Central memory CD8-positive, alpha-beta T cell (primary cell): ENCODE measurements around the gene SKP2.
A peak's percentile ranks its signal among the peaks of the same experiment; 100 is the strongest.
"Not testable (repeated sequence)": the region's sequence is repeated elsewhere in the genome, so short reads cannot be mapped to it uniquely, and the experiment has no call there.

ENCODE experiments used
- ATAC-seq: fragments of 150-1000 bp; cut with Tn5 transposase; replicated peaks from 2 replicates; pipeline ENCODE4 v1.10.0; 2022; ENCODE audit warnings: mild to moderate bottlenecking, moderate FRiP score, moderate number of reproducible peaks; ENCODE audit not compliant: poor library complexity, severe bottlenecking; ENCODE audit errors: extremely low read depth
- DNase-seq, 2 donors: peaks; one replicate each; pipeline ENCODE4 v3.0.0; 2021; ENCODE audit warnings: low spot score in 2 of 2
- H3K27ac Mint-ChIP-seq: one replicate; pipeline ENCODE4 v1.8.0; 2022; ENCODE audit warnings: low read depth, mild to moderate bottlenecking, moderate library complexity, mixed read lengths
- H3K27me3 Mint-ChIP-seq: one replicate; pipeline ENCODE4 v1.8.0; 2022; ENCODE audit warnings: mixed read lengths
- H3K36me3 Mint-ChIP-seq: one replicate; pipeline ENCODE4 v1.8.0; 2022; ENCODE audit warnings: mild to moderate bottlenecking, moderate library complexity, mixed read lengths; ENCODE audit not compliant: insufficient read depth
- H3K4me1 Mint-ChIP-seq: one replicate; pipeline ENCODE4 v1.8.0; 2022; ENCODE audit warnings: mixed read lengths
- H3K4me3 Mint-ChIP-seq: one replicate; pipeline ENCODE4 v1.8.0; 2022; ENCODE audit warnings: mild to moderate bottlenecking, moderate library complexity, mixed read lengths
- H3K9me3 Mint-ChIP-seq: one replicate; pipeline ENCODE4 v1.8.0; 2022; ENCODE audit warnings: mixed read lengths

SKP2 gene

DNA sequence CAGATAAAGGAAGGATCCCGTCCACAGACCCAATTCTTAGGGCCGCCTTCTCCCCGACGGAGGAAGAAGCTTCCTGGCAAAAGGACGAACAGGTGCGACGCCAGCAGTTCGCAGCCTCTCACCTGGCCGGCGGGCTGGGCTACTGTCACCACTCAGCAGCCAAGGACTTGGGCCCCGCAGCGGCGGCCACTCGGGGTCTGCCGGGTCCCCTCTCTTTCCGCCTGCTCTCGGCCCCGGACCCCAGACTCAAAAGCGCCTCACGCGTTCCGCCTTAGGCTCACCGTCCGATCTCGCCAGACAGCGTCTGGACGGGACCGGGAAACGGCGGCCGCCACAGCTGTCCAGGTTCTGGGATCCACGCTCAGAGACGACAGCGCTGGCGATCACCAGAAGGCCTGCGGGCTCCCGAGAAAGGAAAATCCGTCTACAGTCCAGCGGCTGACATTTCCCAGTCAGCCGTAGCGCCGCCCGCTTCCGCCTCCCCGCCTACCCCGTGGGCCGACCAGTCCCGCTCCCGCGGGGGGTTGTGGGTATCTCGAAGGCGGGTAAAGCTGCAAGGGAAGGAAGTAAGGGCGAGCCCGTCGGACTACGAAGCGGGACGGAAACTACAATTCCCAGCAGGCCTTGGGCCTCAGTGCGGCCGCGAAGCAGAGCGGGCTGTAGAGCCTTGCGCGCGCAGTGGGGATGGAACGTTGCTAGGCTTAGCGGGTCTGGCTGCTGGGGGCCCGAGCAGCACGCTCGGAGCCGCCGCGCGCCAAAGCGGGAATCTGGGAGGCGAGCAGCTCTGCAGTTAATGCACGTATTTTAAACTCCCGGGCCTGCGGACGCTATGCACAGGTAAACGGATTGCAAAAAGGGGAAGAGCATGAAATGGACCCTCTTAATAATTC, at the start of gene SKP2, which contains the start of gene LMBRD2:
SKP2 (plus strand) TSS at position 678 of the 890 bp plus-strand sequence; CDS start at position 830, 152 bp downstream.
LMBRD2 (minus strand) TSS at position 454 of the 890 bp plus-strand sequence. CDS start 8,538 bp downstream, outside the sequence.
- no peaks in the 10 kb centered on the region for H3K9me3 Mint-ChIP-seq
- peak within 1 kb of the TSS; percentile 91 for H3K27ac Mint-ChIP-seq
- H3K36me3 Mint-ChIP-seq, result peaks cover 16% of the 10 kb centered on the region
- no peaks in the 10 kb centered on the region for H3K27me3 Mint-ChIP-seq
- peak; percentile 98 for ATAC-seq
- DNase-seq, result peak; percentile 92 to 93
- peaks cover 63% of the 10 kb centered on the region for H3K4me1 Mint-ChIP-seq
- H3K4me3 Mint-ChIP-seq, result peak within 1 kb of the TSS; percentile 92

DNA sequence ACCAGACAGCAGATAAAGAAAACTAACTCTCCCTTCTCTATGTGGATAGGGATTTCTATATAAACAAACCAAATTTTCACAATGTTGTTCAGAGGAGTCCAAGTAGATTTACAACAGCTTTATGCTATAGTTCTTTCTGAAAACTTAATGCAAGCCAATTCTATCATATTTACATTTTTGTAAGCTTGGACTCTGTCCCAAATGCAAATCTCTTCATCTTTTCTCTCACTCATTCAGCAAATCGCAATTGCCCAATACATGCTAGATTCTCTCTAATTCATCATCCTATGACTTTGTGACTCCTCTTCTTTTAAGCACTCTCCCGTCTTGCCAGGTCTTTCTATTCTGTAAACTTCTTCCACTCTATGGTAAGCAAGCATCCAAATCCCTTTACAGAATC, 46.1 kb upstream of the SKP2 start:
- H3K4me3 Mint-ChIP-seq, result no peak overlapping the region
- no peaks in the 10 kb centered on the region for H3K4me1 Mint-ChIP-seq
- no peak for DNase-seq
- no peaks in the 10 kb centered on the region for H3K27me3 Mint-ChIP-seq
- peaks cover 37% of the 10 kb centered on the region for H3K36me3 Mint-ChIP-seq
- H3K27ac Mint-ChIP-seq, result no peak overlapping the region
- no peak for ATAC-seq
- H3K9me3 Mint-ChIP-seq, result no peaks in the 10 kb centered on the region

DNA sequence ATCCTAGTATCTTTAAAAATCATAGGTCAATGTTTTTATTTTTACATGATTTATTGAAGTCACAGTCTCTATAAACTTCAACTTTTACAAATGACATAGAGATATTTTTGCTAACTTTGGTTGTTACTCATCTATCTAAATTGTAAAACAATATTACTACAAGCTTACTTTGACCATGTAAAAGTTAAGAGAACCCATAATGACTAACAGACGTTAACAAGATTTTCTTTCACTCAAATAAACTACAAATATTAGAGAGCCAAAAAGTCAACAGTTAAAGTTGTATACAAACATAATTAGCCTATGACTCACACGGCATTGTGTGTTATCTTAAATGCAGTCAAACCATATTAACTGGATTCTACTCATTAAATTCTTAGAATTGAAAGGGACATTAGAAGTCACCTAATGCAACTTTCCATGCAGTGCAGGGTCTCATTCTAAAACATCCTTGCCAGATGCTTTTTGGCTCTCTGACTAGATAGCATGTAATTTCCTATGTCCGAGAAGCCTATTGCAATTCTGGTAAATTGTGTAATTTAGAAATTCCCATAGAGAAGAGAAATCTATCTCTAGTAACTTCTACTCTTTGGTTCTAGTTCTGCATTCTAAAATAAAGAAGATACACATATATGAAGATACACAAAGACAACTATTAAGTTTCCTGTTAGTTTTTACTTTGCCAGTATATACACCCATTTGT, 43.0 kb upstream of the SKP2 start:
- Mint-ChIP-seq H3K4me3 (no peak overlapping the region), H3K27ac (no peak overlapping the region), H3K36me3 (peaks cover 38% of the 10 kb centered on the region), H3K27me3 (no peaks in the 10 kb centered on the region), H3K9me3 (no peaks in the 10 kb centered on the region), H3K4me1 (no peaks in the 10 kb centered on the region)
- no peak for ATAC-seq
- no peak for DNase-seq

DNA sequence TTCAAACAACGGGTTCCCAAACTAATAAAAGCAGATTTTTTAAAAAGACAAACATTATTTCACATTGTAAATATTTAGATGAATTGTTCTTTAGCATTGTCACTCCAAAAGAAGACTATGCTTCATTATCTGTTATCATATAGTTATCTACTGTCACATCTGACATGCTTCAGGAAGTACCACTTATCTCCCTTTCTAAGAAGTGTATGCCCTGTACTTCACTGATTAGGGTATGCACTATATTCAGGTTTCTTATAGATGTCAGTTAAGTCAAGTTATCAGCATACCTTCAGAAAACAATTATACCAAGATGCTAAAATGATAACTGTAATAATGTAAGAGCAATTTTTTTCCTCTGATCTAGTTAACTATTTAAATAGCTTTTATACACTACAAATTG, 40.7 kb upstream of the SKP2 start:
- Mint-ChIP-seq H3K27me3 (no peaks in the 10 kb centered on the region), H3K36me3 (peaks cover 34% of the 10 kb centered on the region), H3K27ac (no peak overlapping the region), H3K9me3 (no peaks in the 10 kb centered on the region), H3K4me1 (no peaks in the 10 kb centered on the region), H3K4me3 (no peak overlapping the region)
- ATAC-seq (no peak), DNase-seq (no peak)

DNA sequence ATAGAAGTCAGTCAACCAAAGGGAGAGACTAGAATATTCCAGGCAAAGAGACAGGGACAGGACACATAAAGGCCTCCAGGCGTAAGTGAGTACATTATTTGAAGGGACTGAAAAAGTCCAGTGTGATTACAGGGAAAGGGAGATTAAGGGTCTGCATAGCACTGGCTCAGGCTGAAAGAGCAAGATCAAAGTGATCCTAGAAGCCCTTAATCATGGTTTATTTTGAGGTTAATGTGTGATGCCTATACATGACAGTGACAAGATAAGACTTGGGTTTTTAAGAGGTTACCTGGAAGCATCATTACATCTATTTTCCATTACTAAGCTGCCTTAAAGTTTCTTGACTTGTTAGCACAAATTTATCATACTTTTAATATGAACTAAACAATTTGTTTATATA, 26.0 kb upstream of the SKP2 start:
- no peak overlapping the region for H3K27ac Mint-ChIP-seq
- ATAC-seq (no peak), DNase-seq (no peak)
- peaks cover 9% of the 10 kb centered on the region for H3K9me3 Mint-ChIP-seq
- H3K36me3 Mint-ChIP-seq, result peaks cover 22% of the 10 kb centered on the region
- peaks cover 14% of the 10 kb centered on the region for H3K4me1 Mint-ChIP-seq
- H3K4me3 Mint-ChIP-seq, result no peak overlapping the region
- no peaks in the 10 kb centered on the region for H3K27me3 Mint-ChIP-seq

DNA sequence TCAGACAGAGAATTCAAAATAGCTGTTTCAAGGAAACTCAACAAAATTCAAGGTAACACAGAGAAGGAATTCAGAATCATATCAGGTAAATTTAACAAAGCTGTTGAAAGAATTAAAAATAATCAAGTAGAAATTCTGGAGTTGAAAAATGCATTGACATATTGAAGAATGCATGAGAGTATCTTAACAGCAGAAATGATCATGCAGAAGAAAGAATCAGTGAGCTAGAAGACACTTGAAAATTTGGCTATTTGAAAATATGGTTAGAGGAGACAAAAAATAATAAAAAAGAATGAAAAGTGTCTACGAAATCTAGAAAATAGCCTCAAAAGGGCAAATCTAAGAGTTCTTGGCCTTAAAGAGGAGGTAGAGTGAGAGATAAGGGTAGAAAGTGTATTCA, 23.1 kb upstream of the SKP2 start:
- Mint-ChIP-seq H3K4me1 (peaks cover 25% of the 10 kb centered on the region), H3K27me3 (no peaks in the 10 kb centered on the region), H3K27ac (no peak overlapping the region), H3K4me3 (no peak overlapping the region), H3K36me3 (peaks cover 19% of the 10 kb centered on the region), H3K9me3 (peaks cover 9% of the 10 kb centered on the region)
- DNase-seq (no peak), ATAC-seq (no peak)

DNA sequence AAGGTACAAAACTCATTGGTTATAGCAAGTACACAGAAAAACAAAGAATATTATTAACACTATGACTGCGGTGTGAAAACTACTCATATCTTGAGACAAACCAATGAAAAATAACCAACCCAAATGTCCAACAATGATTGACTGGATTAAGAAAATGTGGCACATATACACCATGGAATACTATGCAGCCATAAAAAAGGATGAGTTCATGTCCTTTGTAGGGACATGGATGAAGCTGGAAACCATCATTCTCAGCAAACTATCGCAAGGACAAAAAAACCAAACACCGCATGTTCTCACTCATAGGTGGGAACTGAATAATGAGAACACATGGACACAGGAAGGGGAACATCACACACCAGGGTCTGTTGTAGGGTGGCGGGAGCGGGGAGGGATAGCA, 22.2 kb upstream of the SKP2 start:
- DNase-seq, H3K27me3 Mint-ChIP-seq, H3K4me3 Mint-ChIP-seq, H3K27ac Mint-ChIP-seq, H3K9me3 Mint-ChIP-seq, ATAC-seq: not testable (repeated sequence)
- Mint-ChIP-seq H3K36me3 (peaks cover 16% of the 10 kb centered on the region), H3K4me1 (peaks cover 25% of the 10 kb centered on the region)

DNA sequence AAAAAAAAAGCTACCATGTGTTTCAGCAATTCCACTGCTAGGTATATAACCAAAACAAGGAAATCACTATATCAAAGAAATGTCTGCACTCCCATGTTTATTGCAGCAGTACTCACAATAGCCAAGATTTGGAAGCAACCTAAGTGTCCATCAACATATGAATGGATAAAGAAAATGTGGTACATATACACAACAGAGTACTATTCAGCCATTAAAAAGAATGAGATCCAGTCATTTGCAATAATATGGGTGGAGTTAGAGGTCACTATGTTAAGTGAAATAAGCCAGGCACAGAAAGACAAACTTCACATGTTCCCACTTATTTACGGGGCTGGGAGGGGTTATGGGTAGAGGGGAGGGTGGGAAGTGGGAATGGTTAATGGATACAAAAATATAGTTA, 18.9 kb upstream of the SKP2 start:
- not testable (repeated sequence) for DNase-seq, H3K9me3 Mint-ChIP-seq, H3K27ac Mint-ChIP-seq, H3K27me3 Mint-ChIP-seq, ATAC-seq, H3K4me3 Mint-ChIP-seq
- Mint-ChIP-seq H3K36me3 (peaks cover 15% of the 10 kb centered on the region), H3K4me1 (peaks cover 25% of the 10 kb centered on the region)

DNA sequence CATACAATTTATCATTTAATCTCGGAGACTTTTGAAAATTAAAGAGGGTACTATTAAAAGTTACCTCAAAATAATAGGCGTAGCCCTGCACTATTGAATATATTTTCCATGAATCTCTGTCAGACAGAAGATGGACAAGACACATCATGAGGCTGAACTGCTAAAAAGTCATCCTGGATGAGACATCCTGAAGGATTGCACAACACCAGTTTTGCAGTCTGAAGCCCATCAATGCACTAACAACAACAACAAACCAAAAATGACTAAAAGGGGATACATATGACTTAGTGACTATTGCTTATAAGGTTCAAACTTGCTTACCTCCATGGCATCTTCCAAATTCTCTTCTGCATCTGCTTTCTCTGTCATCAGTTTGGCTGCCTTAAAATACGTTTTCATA, 15.9 kb upstream of the SKP2 start:
- H3K27me3 Mint-ChIP-seq, result no peaks in the 10 kb centered on the region
- H3K4me3 Mint-ChIP-seq, result no peak overlapping the region
- peaks cover 10% of the 10 kb centered on the region for H3K4me1 Mint-ChIP-seq
- peaks cover 16% of the 10 kb centered on the region for H3K36me3 Mint-ChIP-seq
- H3K27ac Mint-ChIP-seq, result no peak overlapping the region
- no peaks in the 10 kb centered on the region for H3K9me3 Mint-ChIP-seq
- no peak for ATAC-seq
- DNase-seq, result no peak

DNA sequence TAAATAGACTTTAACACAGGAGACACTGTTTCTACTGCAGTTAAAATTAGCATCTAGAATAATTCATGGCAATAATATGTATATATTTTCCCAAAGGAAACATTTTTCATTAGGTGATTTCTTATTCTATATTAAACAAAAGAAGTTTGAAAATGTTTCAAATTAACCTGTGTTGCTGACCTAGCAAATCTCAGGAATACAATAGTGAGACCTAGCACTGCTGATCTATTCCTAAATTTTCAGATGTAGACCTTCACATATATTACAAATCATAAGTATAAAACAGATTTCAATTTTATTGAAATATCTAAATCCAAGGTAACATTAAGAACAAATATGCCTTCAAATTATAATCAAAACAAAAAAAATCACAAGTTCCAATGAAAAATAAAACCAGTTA, 15.3 kb upstream of the SKP2 start:
- Mint-ChIP-seq H3K27me3 (no peaks in the 10 kb centered on the region), H3K9me3 (no peaks in the 10 kb centered on the region), H3K4me1 (peaks cover 4% of the 10 kb centered on the region), H3K4me3 (no peak overlapping the region), H3K27ac (no peak overlapping the region), H3K36me3 (peaks cover 15% of the 10 kb centered on the region)
- ATAC-seq (no peak), DNase-seq (no peak)

DNA sequence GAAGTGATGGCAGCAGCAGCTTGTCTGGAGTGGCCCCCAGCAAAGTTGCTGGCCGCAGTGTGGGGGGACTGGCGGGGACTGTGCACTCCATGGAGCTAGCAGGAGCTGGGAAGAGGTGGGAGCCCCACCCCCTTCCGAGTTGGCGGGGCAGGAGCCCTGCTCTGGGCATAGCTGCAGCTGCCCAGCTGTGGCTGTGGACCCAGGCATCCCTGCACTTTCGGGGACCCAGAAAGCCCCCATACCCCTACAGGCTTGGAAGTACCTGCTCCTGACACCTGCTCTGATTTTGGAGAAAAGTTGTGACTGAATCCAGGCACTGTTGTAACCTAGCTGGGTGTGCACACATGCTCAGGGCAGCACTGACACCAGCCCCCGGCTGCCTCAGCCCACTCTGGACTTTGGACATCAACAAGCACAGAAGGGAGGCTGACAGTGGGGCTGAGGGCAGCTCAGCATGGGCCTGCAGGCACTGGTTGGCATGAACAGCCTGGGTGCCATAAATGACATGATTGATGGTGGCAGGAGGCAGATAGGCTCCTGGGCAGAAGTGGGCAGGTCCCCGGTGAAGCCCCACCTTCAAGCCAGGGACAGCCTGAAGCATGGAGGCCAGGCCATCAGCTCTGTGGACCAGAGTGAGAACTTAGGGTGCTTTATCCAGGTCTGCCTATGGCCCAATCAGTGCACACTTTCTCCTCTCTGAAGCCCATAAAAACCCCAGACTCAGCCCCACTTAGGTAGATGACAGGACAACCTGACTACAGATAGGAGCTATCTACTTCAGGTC, 12.8 kb upstream of the SKP2 start:
- H3K36me3 Mint-ChIP-seq, result peaks cover 12% of the 10 kb centered on the region

DNA sequence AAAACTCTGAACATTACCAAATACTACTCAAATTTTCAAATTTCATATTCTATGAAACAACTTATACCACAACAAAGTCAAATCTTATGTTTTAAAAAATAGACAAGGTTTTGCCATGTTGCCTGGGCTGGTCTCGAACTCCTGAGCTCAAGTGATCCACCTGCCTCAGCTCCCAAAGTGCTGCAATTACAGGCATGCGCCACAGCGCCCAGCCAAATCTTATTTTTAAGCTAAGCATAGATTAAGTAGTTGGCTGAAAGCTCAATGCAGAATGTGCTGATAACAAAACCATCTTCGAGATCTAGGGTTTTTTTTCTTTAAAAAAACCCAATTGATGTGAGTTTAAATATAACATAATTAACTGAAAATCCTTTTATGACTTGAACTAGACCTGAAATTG, 6.6 kb upstream of the SKP2 start:
- ATAC-seq (no peak), DNase-seq (no peak)
- Mint-ChIP-seq H3K4me1 (peaks cover 22% of the 10 kb centered on the region), H3K27me3 (no peaks in the 10 kb centered on the region), H3K4me3 (no peak overlapping the region), H3K27ac (no peak overlapping the region), H3K36me3 (peaks cover 7% of the 10 kb centered on the region), H3K9me3 (no peaks in the 10 kb centered on the region)

More for the DNA sequence above, 12.8 kb upstream of the SKP2 start:
- Mint-ChIP-seq H3K27ac (no peak overlapping the region), H3K4me1 (no peaks in the 10 kb centered on the region), H3K27me3 (no peaks in the 10 kb centered on the region), H3K4me3 (no peak overlapping the region), H3K9me3 (no peaks in the 10 kb centered on the region)
- DNase-seq, result no peak
- no peak for ATAC-seq
